Neuronal stem cell (in vitro differentiated cells): ENCODE measurements around the gene PHC2.

Experiments
- DNase-seq: peaks from one replicate; pipeline ENCODE4 v3.0.0-alpha.2; 2013; ENCODE audit warnings: low spot score
- H2AFZ ChIP-seq: one replicate; pipeline ENCODE4 v1.6.1; 2013; ENCODE audit warnings: mild to moderate bottlenecking, low read length, inconsistent platforms
- H2AK5ac ChIP-seq: 2 replicates; pipeline ENCODE4 v1.6.1; 2013; ENCODE audit warnings: low read depth, mild to moderate bottlenecking, inconsistent platforms, low read length, moderate library complexity, mixed read lengths
- H2BK120ac ChIP-seq: 2 replicates; pipeline ENCODE4 v1.6.1; 2013; ENCODE audit warnings: low read depth, mild to moderate bottlenecking, inconsistent platforms, low read length, moderate library complexity, mixed read lengths
- H2BK12ac ChIP-seq: one replicate; pipeline ENCODE4 v1.6.1; 2013; ENCODE audit warnings: low read length, inconsistent platforms
- H2BK15ac ChIP-seq: 2 replicates; pipeline ENCODE4 v1.6.1; 2013; ENCODE audit warnings: mild to moderate bottlenecking, low read length, inconsistent platforms, mixed read lengths
- H2BK5ac ChIP-seq: one replicate; pipeline ENCODE4 v1.6.1; 2013; ENCODE audit warnings: inconsistent platforms, mild to moderate bottlenecking, low read length, moderate library complexity
- H3K14ac ChIP-seq: one replicate; pipeline ENCODE4 v1.6.1; 2013; ENCODE audit warnings: low read length, inconsistent platforms
- H3K18ac ChIP-seq: 2 replicates; pipeline ENCODE4 v1.6.1; 2013; ENCODE audit warnings: low read length, inconsistent platforms
- H3K23ac ChIP-seq: 2 replicates; pipeline ENCODE4 v1.6.1; 2013; ENCODE audit warnings: low read depth, mild to moderate bottlenecking, mixed read lengths, low read length, inconsistent platforms; ENCODE audit not compliant: poor library complexity
- H3K27ac ChIP-seq: replicated peaks from 3 replicates; pipeline ENCODE4 v1.5.1; 2013; ENCODE audit warnings: low read length, inconsistent platforms
- H3K27me3 ChIP-seq, 3 experiments: 2 replicates each; pipeline ENCODE4 v1.6.1; 2013; ENCODE audit warnings: low read length in 3 of 3, mild to moderate bottlenecking in 2 of 3, inconsistent platforms in 1 of 3, low read depth in 1 of 3, mixed read lengths in 1 of 3, moderate library complexity in 1 of 3; ENCODE audit not compliant: control insufficient read depth in 3 of 3, insufficient read depth in 3 of 3
- H3K36me3 ChIP-seq, 2 donors: replicated peaks in 1 of 2; 2 replicates each; pipeline ENCODE4 v1.6.1; 2013; ENCODE audit warnings: low read length in 2 of 2; ENCODE audit not compliant: control insufficient read depth in 2 of 2, insufficient read depth in 2 of 2
- H3K4ac ChIP-seq: 2 replicates; pipeline ENCODE4 v1.6.1; 2013; ENCODE audit warnings: inconsistent platforms, mild to moderate bottlenecking, low read length, moderate library complexity
- H3K4me1 ChIP-seq, 2 donors: 1 replicate in 1 of 2; 2 replicates in 1 of 2; pipeline ENCODE4 v1.6.1; 2013; ENCODE audit warnings: low read length in 2 of 2, low read depth in 1 of 2; ENCODE audit not compliant: control insufficient read depth in 2 of 2, insufficient read depth in 1 of 2
- H3K4me2 ChIP-seq: one replicate; pipeline ENCODE4 v1.6.1; 2013; ENCODE audit warnings: mild to moderate bottlenecking, low read length, inconsistent platforms; ENCODE audit not compliant: insufficient read depth, poor library complexity, severe bottlenecking
- H3K4me3 ChIP-seq, 2 donors: 2 replicates each; pipeline ENCODE4 v1.5.1; 2013; ENCODE audit warnings: low read length in 2 of 2, mild to moderate bottlenecking in 2 of 2, inconsistent platforms in 1 of 2, moderate library complexity in 1 of 2
- H3K79me1 ChIP-seq: one replicate; pipeline ENCODE4 v1.6.1; 2013; ENCODE audit warnings: low read depth, mild to moderate bottlenecking, inconsistent platforms, low read length, moderate library complexity
- H3K9ac ChIP-seq: one replicate; pipeline ENCODE4 v1.6.1; 2013; ENCODE audit warnings: mild to moderate bottlenecking, low read depth, low read length, inconsistent platforms; ENCODE audit not compliant: poor library complexity
- H3K9me3 ChIP-seq, 2 donors: replicated peaks in 1 of 2; 2 replicates each; pipeline versions ENCODE3 to v1.6.1; 2013; ENCODE audit warnings: low read length in 2 of 2, mild to moderate bottlenecking in 2 of 2, inconsistent platforms in 1 of 2, low read depth in 1 of 2, mixed read lengths in 1 of 2, moderate library complexity in 1 of 2; ENCODE audit not compliant: control insufficient read depth in 2 of 2, insufficient read depth in 1 of 2
- H4K8ac ChIP-seq: one replicate; pipeline ENCODE4 v1.6.1; 2013; ENCODE audit warnings: low read depth, mild to moderate bottlenecking, inconsistent platforms, low read length, moderate library complexity
- H4K91ac ChIP-seq: one replicate; pipeline ENCODE4 v1.6.1; 2013; ENCODE audit warnings: low read length, low read depth, mild to moderate bottlenecking, inconsistent platforms; ENCODE audit not compliant: poor library complexity
- WGBS, 2 donors: extraction: QIAGEN DNeasy Blood & Tissue Kit; methylation state at CpG; one replicate each; pipeline ENCODE4 v1.1.7; 2013; ENCODE audit warnings: missing lambda C conversion rate in 2 of 2, mixed read lengths in 1 of 2; ENCODE audit not compliant: insufficient read length in 2 of 2, insufficient replicate concordance in 1 of 2; ENCODE audit errors: extremely low coverage in 2 of 2; 5-methylcytosine and 5-hydroxymethylcytosine counted together

The PHC2 gene

GRCh38 chr1:33338440-33339211 lies 92.3 kb downstream of the PHC2 start:
- Histone ChIP-seq H2BK15ac (peak overlapping the region; percentile 22), H3K14ac (no peak overlapping the region), H3K27me3 (no peaks in the 10 kb centered on the region), H2BK120ac (peak overlapping the region; percentile 14), H4K91ac (peak overlapping the region; percentile 35), H2BK12ac (no peak overlapping the region), H3K9ac (no peak overlapping the region), H3K27ac (peak overlapping the region; percentile 96), H4K8ac (no peak overlapping the region), H3K18ac (peak overlapping the region; percentile 84), H3K4me1 (peaks cover 57% of the 10 kb centered on the region in 2 donors), H2BK5ac (no peak overlapping the region), H3K4ac (peak overlapping the region; percentile 17), H2AFZ (no peak overlapping the region), H3K4me3 (no peak overlapping the region), H3K4me2 (peak overlapping the region; percentile 45), H3K79me1 (peaks cover 1% of the 10 kb centered on the region), H3K23ac (no peak overlapping the region), H2AK5ac (no peak overlapping the region), H3K9me3 (no peaks in the 10 kb centered on the region), H3K36me3 (peaks cover 12 to 82% of the 10 kb centered on the region in 2 donors)
- no peak for DNase-seq
- no CpG with 5 or more reads among the region's 14 CpGs for WGBS, 2 donors

- Histone ChIP-seq H2BK120ac (no peak overlapping the region), H3K9ac (no peak overlapping the region), H3K23ac (no peak overlapping the region), H3K4me2 (peak overlapping the region; percentile 11), H3K9me3 (no peaks in the 10 kb centered on the region), H3K18ac (no peak overlapping the region), H3K4ac (no peak overlapping the region), H4K8ac (no peak overlapping the region), H3K27me3 (no peaks in the 10 kb centered on the region), H2BK5ac (no peak overlapping the region), H3K4me1 (peaks cover 56 to 57% of the 10 kb centered on the region in 2 donors), H3K79me1 (peaks cover 5% of the 10 kb centered on the region), H2AFZ (no peak overlapping the region), H2AK5ac (no peak overlapping the region), H3K36me3 (peaks cover 18 to 84% of the 10 kb centered on the region in 2 donors), H3K27ac (peak overlapping the region; percentile 96), H4K91ac (no peak overlapping the region), H3K4me3 (no peak overlapping the region), H2BK15ac (no peak overlapping the region), H3K14ac (no peak overlapping the region), H2BK12ac (no peak overlapping the region)
- no CpG with 5 or more reads among the region's 1 CpG for WGBS, 2 donors
- no peak for DNase-seq
These were observed 92.9 kb downstream of the PHC2 start for GRCh38 chr1:33338048-33338439.

- Histone ChIP-seq H3K4me3 (no peak overlapping the region), H3K23ac (no peak overlapping the region), H2BK15ac (no peak overlapping the region), H4K91ac (no peak overlapping the region), H2BK120ac (no peak overlapping the region), H2BK5ac (no peak overlapping the region), H2AFZ (no peak overlapping the region), H3K27me3 (no peaks in the 10 kb centered on the region), H3K27ac (peak overlapping the region; percentile 96), H3K79me1 (peaks cover 5% of the 10 kb centered on the region), H4K8ac (no peak overlapping the region), H3K18ac (no peak overlapping the region), H3K4ac (no peak overlapping the region), H3K14ac (no peak overlapping the region), H3K9me3 (no peaks in the 10 kb centered on the region), H3K9ac (no peak overlapping the region), H3K36me3 (peaks cover 23 to 84% of the 10 kb centered on the region in 2 donors), H2AK5ac (no peak overlapping the region), H3K4me1 (peaks cover 51 to 53% of the 10 kb centered on the region in 2 donors), H3K4me2 (no peak overlapping the region), H2BK12ac (no peak overlapping the region)
- no CpG with 5 or more reads among the region's 6 CpGs for WGBS, 2 donors
- DNase-seq, result no peak
These were observed 93.5 kb downstream of the PHC2 start for GRCh38 chr1:33337441-33337840.

- Histone ChIP-seq H2BK15ac (no peak overlapping the region), H2BK120ac (no peak overlapping the region), H3K36me3 (peaks cover 27 to 88% of the 10 kb centered on the region in 2 donors), H2AK5ac (no peak overlapping the region), H4K91ac (no peak overlapping the region), H3K4me2 (no peak overlapping the region), H3K27ac (no peak overlapping the region), H2BK12ac (no peak overlapping the region), H3K4ac (no peak overlapping the region), H3K23ac (no peak overlapping the region), H3K4me1 (peaks cover 42 to 47% of the 10 kb centered on the region in 2 donors), H3K9me3 (no peaks in the 10 kb centered on the region), H4K8ac (no peak overlapping the region), H3K4me3 (no peak overlapping the region), H3K27me3 (no peaks in the 10 kb centered on the region), H3K79me1 (peaks cover 7% of the 10 kb centered on the region), H3K9ac (no peak overlapping the region), H2BK5ac (no peak overlapping the region), H2AFZ (no peak overlapping the region), H3K18ac (peak overlapping the region; percentile 4), H3K14ac (no peak overlapping the region)
- DNase-seq, result no peak
- no CpG with 5 or more reads among the region's 9 CpGs for WGBS, 2 donors
These were observed 94.3 kb downstream of the PHC2 start for GRCh38 chr1:33336580-33336979.
